ENCODE measurements around the gene UCK2. TPM values are rescaled to one million over a fixed set of nuclear protein-coding genes. Genes with fewer than 3 reads are reported as not detected.

UCK2 gene
- total and polyA plus RNA-seq, 7 experiments from 2014 or later = 0.89 to 32.7 (median 1.2) TPM

DNA sequence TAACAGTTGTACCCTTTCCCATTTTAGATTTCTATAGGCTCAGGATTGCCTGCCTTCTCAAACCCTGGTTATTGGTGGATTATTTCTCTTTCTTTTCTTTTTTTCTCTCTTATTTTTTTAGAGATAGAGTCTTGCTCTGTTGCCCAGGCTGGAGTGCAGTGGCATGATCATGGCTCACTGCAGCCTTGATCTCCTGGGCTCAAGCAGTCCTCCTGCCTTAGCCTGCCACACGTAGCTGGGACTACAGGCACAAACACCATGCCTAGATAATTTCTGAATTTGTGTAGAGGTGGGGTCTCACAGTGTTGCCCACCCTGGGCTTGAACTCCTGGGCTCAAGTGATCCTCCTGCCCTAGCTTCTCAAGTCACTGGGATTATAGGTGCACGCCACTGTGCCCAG lies 58.8 kb downstream of the UCK2 start:
- no peaks in the 10 kb centered on the region for H3K9me3 Mint-ChIP-seq
- H3K27ac ChIP-seq (ENCODE audit: low read depth, low read length) = no peak overlapping the region
- peaks cover 0 to 37% (median 0%) of the 10 kb centered on the region in 7 donors for H3K4me1 Mint-ChIP-seq
- H3K36me3 Mint-ChIP-seq = peaks cover 0 to 4% (median 0%) of the 10 kb centered on the region in 5 donors
- DNase-seq (no peak), ATAC-seq (no peak)
- no peaks in the 10 kb centered on the region for H3K27me3 Mint-ChIP-seq
- no peak overlapping the region for H3K4me3 ChIP-seq (ENCODE audit: low read length)
- H3K4me1 ChIP-seq (ENCODE audit: control insufficient read depth in 2 of 2, insufficient read depth in 2 of 2, low read length in 2 of 2) = no peaks in the 10 kb centered on the region
- ChIA-PET CTCF (no interaction called here), POLR2A (no interaction called here)
- H3K27me3 ChIP-seq (ENCODE audit: control insufficient read depth in 2 of 2, insufficient read depth in 2 of 2, low read length in 2 of 2) = no peaks in the 10 kb centered on the region
- no peak overlapping the region for H3K4me3 Mint-ChIP-seq
- H3K9me3 ChIP-seq (ENCODE audit: control insufficient read depth in 2 of 3, low read length in 3 of 3) = no peaks in the 10 kb centered on the region
- H3K27ac Mint-ChIP-seq = no peak overlapping the region
- intact Hi-C loops (cut with micrococcal nuclease) = no loop called here
- no peaks in the 10 kb centered on the region for H3K36me3 ChIP-seq (ENCODE audit: control insufficient read depth in 2 of 3, insufficient read depth in 3 of 3, low read length in 3 of 3)

DNA sequence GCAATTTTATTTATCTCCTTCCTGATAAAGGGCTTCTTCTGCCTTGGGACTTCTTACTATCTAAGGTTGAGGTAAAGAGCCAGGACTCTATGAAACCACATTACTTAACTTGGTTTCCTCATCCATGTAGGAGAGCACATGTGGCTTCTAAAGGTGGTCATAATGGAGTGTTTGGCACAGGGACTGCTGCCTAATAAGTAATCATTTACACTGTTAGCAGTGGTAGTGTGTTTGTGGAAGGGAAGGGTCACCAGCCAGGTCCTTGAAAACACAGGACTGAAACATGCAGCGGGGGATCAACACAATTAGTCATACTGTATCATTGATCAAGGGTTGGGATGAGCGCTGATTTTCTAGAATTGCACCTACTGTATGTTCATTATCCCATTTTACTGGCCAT lies 59.6 kb downstream of the UCK2 start:
- Mint-ChIP-seq H3K36me3 (peaks cover 0 to 7% (median 0%) of the 10 kb centered on the region in 5 donors), H3K27ac (no peak overlapping the region), H3K9me3 (no peaks in the 10 kb centered on the region), H3K4me1 (peaks cover 0 to 36% (median 0%) of the 10 kb centered on the region in 7 donors), H3K27me3 (peaks cover 0 to 4% (median 0%) of the 10 kb centered on the region in 5 donors), H3K4me3 (no peak overlapping the region)
- no peaks in the 10 kb centered on the region for H3K36me3 ChIP-seq (ENCODE audit: control insufficient read depth in 2 of 3, insufficient read depth in 3 of 3, low read length in 3 of 3)
- no peak overlapping the region for H3K4me3 ChIP-seq (ENCODE audit: low read length)
- H3K9me3 ChIP-seq (ENCODE audit: control insufficient read depth in 2 of 3, low read length in 3 of 3) = no peaks in the 10 kb centered on the region
- no peaks in the 10 kb centered on the region for H3K27me3 ChIP-seq (ENCODE audit: control insufficient read depth in 2 of 2, insufficient read depth in 2 of 2, low read length in 2 of 2)
- CTCF ChIA-PET = no interaction called here
- DNase-seq = no peak
- H3K4me1 ChIP-seq (ENCODE audit: control insufficient read depth in 2 of 2, insufficient read depth in 2 of 2, low read length in 2 of 2) = no peaks in the 10 kb centered on the region
- H3K27ac ChIP-seq (ENCODE audit: low read depth, low read length) = no peak overlapping the region
- POLR2A ChIA-PET = no interaction called here
- intact Hi-C loops (cut with micrococcal nuclease) = no loop called here
- no peak for ATAC-seq

DNA sequence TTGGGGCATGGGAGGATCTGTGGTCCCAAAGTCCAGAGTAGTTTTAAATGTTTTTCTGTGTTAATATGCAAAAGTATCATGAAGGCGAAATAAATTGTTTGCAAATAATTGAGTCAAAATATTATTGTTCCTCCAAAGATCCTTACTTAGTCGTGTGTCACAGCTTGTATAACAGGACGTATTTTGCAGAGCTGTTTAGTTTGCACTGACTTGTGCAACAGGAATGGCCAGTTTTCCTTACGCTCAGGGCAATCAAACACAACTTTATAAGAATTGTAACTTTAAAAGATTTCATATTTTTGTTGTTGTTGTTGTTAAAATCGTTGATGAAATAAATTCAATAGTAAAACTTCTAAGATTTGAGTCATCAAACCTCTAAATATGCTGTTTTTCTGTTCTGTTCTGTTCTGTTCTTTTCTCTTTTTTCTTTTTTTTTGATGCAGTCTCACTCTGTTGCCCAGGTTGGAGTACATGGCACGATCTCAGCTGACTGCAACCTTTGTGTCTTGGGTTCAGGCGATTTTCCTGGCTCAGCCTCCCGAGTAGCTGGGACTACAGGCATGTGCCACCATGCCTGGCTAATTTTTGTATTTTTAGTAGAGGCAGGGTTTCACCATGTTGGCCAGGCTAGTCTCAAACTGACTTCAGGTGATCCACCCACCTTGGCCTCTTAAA lies 60.6 kb downstream of the UCK2 start:
- ATAC-seq = no peak
- H3K9me3 ChIP-seq (ENCODE audit: control insufficient read depth in 2 of 3, low read length in 3 of 3) = no peaks in the 10 kb centered on the region
- no peaks in the 10 kb centered on the region for H3K4me1 ChIP-seq (ENCODE audit: control insufficient read depth in 2 of 2, insufficient read depth in 2 of 2, low read length in 2 of 2)
- peaks cover 0 to 8% (median 0%) of the 10 kb centered on the region in 5 donors for H3K27me3 Mint-ChIP-seq
- H3K27me3 ChIP-seq (ENCODE audit: control insufficient read depth in 2 of 2, insufficient read depth in 2 of 2, low read length in 2 of 2) = no peaks in the 10 kb centered on the region
- no peak overlapping the region for H3K4me3 ChIP-seq (ENCODE audit: low read length)
- no peaks in the 10 kb centered on the region for H3K36me3 ChIP-seq (ENCODE audit: control insufficient read depth in 2 of 3, insufficient read depth in 3 of 3, low read length in 3 of 3)
- no peak overlapping the region for H3K4me3 Mint-ChIP-seq
- CTCF ChIA-PET = no interaction called here
- H3K27ac ChIP-seq (ENCODE audit: low read depth, low read length) = no peak overlapping the region
- DNase-seq = no peak
- peaks cover 0 to 2% (median 0%) of the 10 kb centered on the region in 11 donors for H3K9me3 Mint-ChIP-seq
- H3K36me3 Mint-ChIP-seq = peaks cover 0 to 8% (median 0%) of the 10 kb centered on the region in 5 donors
- POLR2A ChIA-PET = no interaction called here
- H3K27ac Mint-ChIP-seq = no peak overlapping the region
- intact Hi-C loops (cut with micrococcal nuclease) = no loop called here
- peaks cover 0 to 26% (median 0%) of the 10 kb centered on the region in 7 donors for H3K4me1 Mint-ChIP-seq

DNA sequence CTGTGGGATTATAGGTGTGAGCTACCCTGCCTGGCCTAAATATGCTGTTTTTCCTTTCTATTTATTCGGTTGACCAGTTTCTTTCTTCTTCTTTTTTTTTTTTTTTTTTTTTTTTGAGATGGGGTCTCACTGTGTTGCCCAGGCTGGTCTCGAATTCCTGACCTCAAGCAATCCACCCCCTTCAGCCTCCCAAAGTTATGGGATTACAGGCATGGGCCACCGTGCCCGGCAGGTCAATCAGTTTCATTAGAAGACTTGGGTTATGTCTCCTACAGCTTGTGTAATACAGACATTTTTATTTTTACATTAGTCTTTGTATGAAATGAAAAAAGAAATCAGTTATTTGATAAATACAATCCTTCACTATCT lies 61.1 kb downstream of the UCK2 start:
- DNase-seq = no peak
- ATAC-seq = no peak
- peaks cover 0 to 22% (median 0%) of the 10 kb centered on the region in 7 donors for H3K4me1 Mint-ChIP-seq
- Histone ChIP-seq H3K4me1 (ENCODE audit: control insufficient read depth in 2 of 2, insufficient read depth in 2 of 2, low read length in 2 of 2) (no peaks in the 10 kb centered on the region), H3K4me3 (ENCODE audit: low read length) (no peak overlapping the region), H3K27me3 (ENCODE audit: control insufficient read depth in 2 of 2, insufficient read depth in 2 of 2, low read length in 2 of 2) (no peaks in the 10 kb centered on the region), H3K9me3 (ENCODE audit: control insufficient read depth in 2 of 3, low read length in 3 of 3) (no peaks in the 10 kb centered on the region), H3K36me3 (ENCODE audit: control insufficient read depth in 2 of 3, insufficient read depth in 3 of 3, low read length in 3 of 3) (no peaks in the 10 kb centered on the region), H3K27ac (ENCODE audit: low read depth, low read length) (no peak overlapping the region)
- H3K36me3 Mint-ChIP-seq = peaks cover 0 to 7% (median 0%) of the 10 kb centered on the region in 5 donors
- peaks cover 0 to 8% (median 0%) of the 10 kb centered on the region in 5 donors for H3K27me3 Mint-ChIP-seq
- no peak overlapping the region for H3K27ac Mint-ChIP-seq
- ChIA-PET POLR2A (no interaction called here), CTCF (no interaction called here)
- intact Hi-C loops (cut with micrococcal nuclease) = no loop called here
- no peak overlapping the region for H3K4me3 Mint-ChIP-seq
- H3K9me3 Mint-ChIP-seq = peaks cover 0 to 2% (median 0%) of the 10 kb centered on the region in 11 donors

DNA sequence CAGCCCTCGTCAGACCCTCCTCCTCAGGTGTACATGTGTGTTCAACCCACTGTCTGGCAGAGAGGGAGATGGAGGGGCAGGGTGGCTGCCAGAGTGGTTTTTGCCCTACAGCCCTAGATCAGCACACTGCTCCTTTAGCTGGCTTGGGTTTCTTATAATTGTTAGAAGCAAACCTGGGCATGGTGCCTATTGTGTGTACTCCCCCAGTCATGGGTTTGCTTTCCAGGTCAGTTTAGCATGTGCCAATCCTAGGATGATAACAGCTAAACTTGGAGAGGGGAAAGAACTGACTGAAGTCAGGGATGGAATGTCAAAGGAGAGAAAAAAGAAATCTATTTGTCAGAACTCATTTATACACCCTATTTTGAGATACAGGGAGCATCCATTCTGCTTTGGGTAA lies 63.3 kb downstream of the UCK2 start:
- ChIA-PET CTCF (no interaction called here), POLR2A (no interaction called here)
- Mint-ChIP-seq H3K36me3 (peaks cover 0 to 5% (median 0%) of the 10 kb centered on the region in 5 donors), H3K4me3 (no peak overlapping the region), H3K9me3 (peaks cover 0 to 2% (median 0%) of the 10 kb centered on the region in 11 donors), H3K4me1 (peaks cover 0 to 11% (median 0%) of the 10 kb centered on the region in 7 donors), H3K27ac (no peak overlapping the region), H3K27me3 (peaks cover 0 to 8% (median 0%) of the 10 kb centered on the region in 5 donors)
- ATAC-seq = no peak
- H3K9me3 ChIP-seq (ENCODE audit: control insufficient read depth in 2 of 3, low read length in 3 of 3) = no peaks in the 10 kb centered on the region
- H3K27me3 ChIP-seq (ENCODE audit: control insufficient read depth in 2 of 2, insufficient read depth in 2 of 2, low read length in 2 of 2) = no peaks in the 10 kb centered on the region
- no peaks in the 10 kb centered on the region for H3K4me1 ChIP-seq (ENCODE audit: control insufficient read depth in 2 of 2, insufficient read depth in 2 of 2, low read length in 2 of 2)
- H3K4me3 ChIP-seq (ENCODE audit: low read length) = no peak overlapping the region
- DNase-seq = no peak
- H3K36me3 ChIP-seq (ENCODE audit: control insufficient read depth in 2 of 3, insufficient read depth in 3 of 3, low read length in 3 of 3) = no peaks in the 10 kb centered on the region
- no peak overlapping the region for H3K27ac ChIP-seq (ENCODE audit: low read depth, low read length)
- intact Hi-C loops (cut with micrococcal nuclease) = no loop called here

DNA sequence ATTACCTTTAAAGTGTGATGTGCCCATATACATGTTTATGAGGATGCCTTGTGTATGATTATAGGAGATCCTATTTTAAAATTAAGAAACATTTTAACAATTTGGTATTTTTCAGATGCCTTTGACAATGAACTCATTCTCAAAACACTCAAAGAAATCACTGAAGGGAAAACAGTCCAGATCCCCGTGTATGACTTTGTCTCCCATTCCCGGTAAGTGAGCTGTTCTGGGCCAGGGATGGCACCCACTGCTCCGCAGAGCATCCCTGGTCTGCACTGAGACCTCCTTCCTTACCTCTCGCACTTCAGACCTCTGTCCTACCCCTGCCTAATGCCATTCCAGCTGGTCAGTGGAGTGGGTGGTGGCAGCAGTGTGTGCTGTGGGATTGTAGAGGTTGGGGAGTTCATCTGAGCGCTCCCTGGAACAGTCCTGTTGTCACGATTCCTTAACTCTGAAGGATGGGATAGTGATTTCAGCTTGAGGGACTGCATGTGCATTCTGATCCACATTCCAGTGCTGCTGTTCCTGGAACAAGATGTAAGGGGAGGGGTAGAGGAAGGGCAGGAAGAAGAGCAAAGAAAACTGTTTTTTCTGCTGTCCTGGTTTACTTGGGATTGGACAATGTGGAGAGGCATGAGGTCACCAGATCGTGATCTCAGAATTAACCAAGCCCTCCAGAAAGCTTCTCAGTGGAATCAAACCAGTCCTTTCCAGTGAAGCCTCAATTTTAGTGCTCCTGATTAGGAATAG lies 63.9 kb downstream of the UCK2 start:
- intact Hi-C loops (cut with micrococcal nuclease) = no loop called here
- H3K27ac ChIP-seq (ENCODE audit: low read depth, low read length) = no peak overlapping the region
- H3K36me3 ChIP-seq (ENCODE audit: control insufficient read depth in 2 of 3, insufficient read depth in 3 of 3, low read length in 3 of 3) = no peaks in the 10 kb centered on the region
- ChIA-PET POLR2A (no interaction called here), CTCF (no interaction called here)
- H3K4me3 Mint-ChIP-seq = no peak overlapping the region
- ATAC-seq = no peak
- H3K4me1 Mint-ChIP-seq = peaks cover 0 to 9% (median 0%) of the 10 kb centered on the region in 7 donors
- H3K27me3 ChIP-seq (ENCODE audit: control insufficient read depth in 2 of 2, insufficient read depth in 2 of 2, low read length in 2 of 2) = no peaks in the 10 kb centered on the region
- no peaks in the 10 kb centered on the region for H3K9me3 ChIP-seq (ENCODE audit: control insufficient read depth in 2 of 3, low read length in 3 of 3)
- H3K4me1 ChIP-seq (ENCODE audit: control insufficient read depth in 2 of 2, insufficient read depth in 2 of 2, low read length in 2 of 2) = no peaks in the 10 kb centered on the region
- H3K36me3 Mint-ChIP-seq = peaks cover 0 to 5% (median 0%) of the 10 kb centered on the region in 5 donors
- DNase-seq = no peak
- peaks cover 0 to 8% (median 0%) of the 10 kb centered on the region in 5 donors for H3K27me3 Mint-ChIP-seq
- H3K27ac Mint-ChIP-seq = no peak overlapping the region
- no peak overlapping the region for H3K4me3 ChIP-seq (ENCODE audit: low read length)
- peaks cover 0 to 2% (median 0%) of the 10 kb centered on the region in 11 donors for H3K9me3 Mint-ChIP-seq

All from naive thymus-derived CD4-positive, alpha-beta T cell (primary cell).